Measurements from ENCODE around the gene ADAR.

Gene ADAR

GRCh38 chr1:154579374-154579773 is 28.6 kb downstream of the ADAR start:
- no CpG with 5 or more reads among the region's 8 CpGs for WGBS, 2 donors (ENCODE audit: extremely low coverage in 2 of 2, insufficient read length in 2 of 2, insufficient replicate concordance in 1 of 2)
- peaks cover 40 to 89% of the 10 kb centered on the region in 2 donors for H3K36me3 ChIP-seq (replicated peaks in 1 of 2; ENCODE audit: control insufficient read depth in 2 of 2, insufficient read depth in 2 of 2, low read length in 2 of 2)

GRCh38 chr1:154578058-154578418 is 29.9 kb downstream of the ADAR start:
- Histone ChIP-seq H2BK12ac (ENCODE audit: low read length) (no peak overlapping the region), H3K79me1 (ENCODE audit: low read depth, low read length) (no peaks in the 10 kb centered on the region), H3K23ac (ENCODE audit: low read depth, low read length, poor library complexity) (no peak overlapping the region), H3K4ac (ENCODE audit: low read length) (no peak overlapping the region), H2AK5ac (ENCODE audit: low read depth, low read length) (no peak overlapping the region), H3K36me3 (replicated peaks in 1 of 2; ENCODE audit: control insufficient read depth in 2 of 2, insufficient read depth in 2 of 2, low read length in 2 of 2) (peaks cover 28 to 87% of the 10 kb centered on the region in 2 donors), H3K4me2 (ENCODE audit: insufficient read depth, low read length, poor library complexity, severe bottlenecking) (no peak overlapping the region), H2AFZ (ENCODE audit: low read length) (no peak overlapping the region), H3K9ac (ENCODE audit: low read depth, low read length, poor library complexity) (no peak overlapping the region), H3K27me3 (ENCODE audit: control insufficient read depth in 3 of 3, insufficient read depth in 3 of 3, low read depth in 1 of 3, low read length in 3 of 3) (no peaks in the 10 kb centered on the region), H3K18ac (ENCODE audit: low read length) (no peak overlapping the region), H2BK5ac (ENCODE audit: low read length) (no peak overlapping the region), H2BK15ac (ENCODE audit: low read length) (no peak overlapping the region), H3K14ac (ENCODE audit: low read length) (no peak overlapping the region), H4K91ac (ENCODE audit: low read depth, low read length, poor library complexity) (no peak overlapping the region), H4K8ac (ENCODE audit: low read depth, low read length) (no peak overlapping the region), H2BK120ac (ENCODE audit: low read depth, low read length) (no peak overlapping the region), H3K9me3 (replicated peaks in 1 of 2; ENCODE audit: control insufficient read depth in 2 of 2, insufficient read depth in 1 of 2, low read depth in 1 of 2, low read length in 2 of 2) (no peaks in the 10 kb centered on the region), H3K4me1 (ENCODE audit: control insufficient read depth in 2 of 2, insufficient read depth in 1 of 2, low read depth in 1 of 2, low read length in 2 of 2) (peaks cover 0 to 3% of the 10 kb centered on the region in 2 donors), H3K4me3 (ENCODE audit: low read length in 2 of 2) (no peak overlapping the region), H3K27ac (replicated peaks; ENCODE audit: low read length) (no peak overlapping the region)
- no peak for DNase-seq (ENCODE audit: low spot score)
- WGBS, 2 donors (ENCODE audit: extremely low coverage in 2 of 2, insufficient read length in 2 of 2, insufficient replicate concordance in 1 of 2) = no CpG with 5 or more reads among the region's 6 CpGs

More at GRCh38 chr1:154579374-154579773, 28.6 kb downstream of the ADAR start:
- Histone ChIP-seq H3K4me3 (ENCODE audit: low read length in 2 of 2) (no peak overlapping the region), H3K4me2 (ENCODE audit: insufficient read depth, low read length, poor library complexity, severe bottlenecking) (no peak overlapping the region), H3K9ac (ENCODE audit: low read depth, low read length, poor library complexity) (peak overlapping the region; percentile 24), H4K8ac (ENCODE audit: low read depth, low read length) (no peak overlapping the region), H2BK5ac (ENCODE audit: low read length) (no peak overlapping the region), H3K27me3 (ENCODE audit: control insufficient read depth in 3 of 3, insufficient read depth in 3 of 3, low read depth in 1 of 3, low read length in 3 of 3) (no peaks in the 10 kb centered on the region), H3K18ac (ENCODE audit: low read length) (no peak overlapping the region), H3K4ac (ENCODE audit: low read length) (no peak overlapping the region), H2BK120ac (ENCODE audit: low read depth, low read length) (no peak overlapping the region), H3K27ac (replicated peaks; ENCODE audit: low read length) (no peak overlapping the region), H3K14ac (ENCODE audit: low read length) (no peak overlapping the region), H2BK15ac (ENCODE audit: low read length) (no peak overlapping the region), H4K91ac (ENCODE audit: low read depth, low read length, poor library complexity) (no peak overlapping the region), H3K4me1 (ENCODE audit: control insufficient read depth in 2 of 2, insufficient read depth in 1 of 2, low read depth in 1 of 2, low read length in 2 of 2) (peaks cover 0 to 1% of the 10 kb centered on the region in 2 donors), H3K79me1 (ENCODE audit: low read depth, low read length) (no peaks in the 10 kb centered on the region), H3K9me3 (replicated peaks in 1 of 2; ENCODE audit: control insufficient read depth in 2 of 2, insufficient read depth in 1 of 2, low read depth in 1 of 2, low read length in 2 of 2) (no peaks in the 10 kb centered on the region), H2AK5ac (ENCODE audit: low read depth, low read length) (no peak overlapping the region), H3K23ac (ENCODE audit: low read depth, low read length, poor library complexity) (no peak overlapping the region), H2AFZ (ENCODE audit: low read length) (no peak overlapping the region), H2BK12ac (ENCODE audit: low read length) (no peak overlapping the region)
- no peak for DNase-seq (ENCODE audit: low spot score)

GRCh38 chr1:154577346-154578057 is 30.5 kb downstream of the ADAR start:
- H2AFZ ChIP-seq (ENCODE audit: low read length) = no peak overlapping the region
- no peaks in the 10 kb centered on the region for H3K9me3 ChIP-seq (replicated peaks in 1 of 2; ENCODE audit: control insufficient read depth in 2 of 2, insufficient read depth in 1 of 2, low read depth in 1 of 2, low read length in 2 of 2)
- H3K36me3 ChIP-seq (replicated peaks in 1 of 2; ENCODE audit: control insufficient read depth in 2 of 2, insufficient read depth in 2 of 2, low read length in 2 of 2) = peaks cover 23 to 85% of the 10 kb centered on the region in 2 donors
- H2AK5ac ChIP-seq (ENCODE audit: low read depth, low read length) = no peak overlapping the region
- no peak overlapping the region for H3K4me2 ChIP-seq (ENCODE audit: insufficient read depth, low read length, poor library complexity, severe bottlenecking)
- DNase-seq (ENCODE audit: low spot score) = no peak
- H3K14ac ChIP-seq (ENCODE audit: low read length) = no peak overlapping the region
- H3K27me3 ChIP-seq (ENCODE audit: control insufficient read depth in 3 of 3, insufficient read depth in 3 of 3, low read depth in 1 of 3, low read length in 3 of 3) = no peaks in the 10 kb centered on the region
- H3K27ac ChIP-seq (replicated peaks; ENCODE audit: low read length) = no peak overlapping the region
- no peaks in the 10 kb centered on the region for H3K79me1 ChIP-seq (ENCODE audit: low read depth, low read length)
- no peak overlapping the region for H3K9ac ChIP-seq (ENCODE audit: low read depth, low read length, poor library complexity)
- peaks cover 0 to 5% of the 10 kb centered on the region in 2 donors for H3K4me1 ChIP-seq (ENCODE audit: control insufficient read depth in 2 of 2, insufficient read depth in 1 of 2, low read depth in 1 of 2, low read length in 2 of 2)
- H3K23ac ChIP-seq (ENCODE audit: low read depth, low read length, poor library complexity) = no peak overlapping the region
- no peak overlapping the region for H4K8ac ChIP-seq (ENCODE audit: low read depth, low read length)
- no peak overlapping the region for H3K4me3 ChIP-seq (ENCODE audit: low read length in 2 of 2)
- H2BK12ac ChIP-seq (ENCODE audit: low read length) = no peak overlapping the region
- no peak overlapping the region for H2BK120ac ChIP-seq (ENCODE audit: low read depth, low read length)
- no peak overlapping the region for H4K91ac ChIP-seq (ENCODE audit: low read depth, low read length, poor library complexity)
- no peak overlapping the region for H3K4ac ChIP-seq (ENCODE audit: low read length)
- H2BK5ac ChIP-seq (ENCODE audit: low read length) = no peak overlapping the region
- no peak overlapping the region for H3K18ac ChIP-seq (ENCODE audit: low read length)
- WGBS, 2 donors (ENCODE audit: extremely low coverage in 2 of 2, insufficient read length in 2 of 2, insufficient replicate concordance in 1 of 2) = no CpG with 5 or more reads among the region's 7 CpGs
- no peak overlapping the region for H2BK15ac ChIP-seq (ENCODE audit: low read length)

- H2AK5ac ChIP-seq (ENCODE audit: low read depth, low read length) = no peak overlapping the region
- no peak overlapping the region for H4K8ac ChIP-seq (ENCODE audit: low read depth, low read length)
- no peak overlapping the region for H3K4me3 ChIP-seq (ENCODE audit: low read length in 2 of 2)
- H2AFZ ChIP-seq (ENCODE audit: low read length) = no peak overlapping the region
- H4K91ac ChIP-seq (ENCODE audit: low read depth, low read length, poor library complexity) = no peak overlapping the region
- no peak overlapping the region for H3K9ac ChIP-seq (ENCODE audit: low read depth, low read length, poor library complexity)
- peaks cover 21 to 86% of the 10 kb centered on the region in 2 donors for H3K36me3 ChIP-seq (replicated peaks in 1 of 2; ENCODE audit: control insufficient read depth in 2 of 2, insufficient read depth in 2 of 2, low read length in 2 of 2)
- no peak overlapping the region for H2BK12ac ChIP-seq (ENCODE audit: low read length)
- H3K4me2 ChIP-seq (ENCODE audit: insufficient read depth, low read length, poor library complexity, severe bottlenecking) = no peak overlapping the region
- DNase-seq (ENCODE audit: low spot score) = no peak
- no peak overlapping the region for H3K14ac ChIP-seq (ENCODE audit: low read length)
- WGBS, 2 donors (ENCODE audit: extremely low coverage in 2 of 2, insufficient read length in 2 of 2, insufficient replicate concordance in 1 of 2) = no CpG with 5 or more reads among the region's 8 CpGs
- H2BK120ac ChIP-seq (ENCODE audit: low read depth, low read length) = no peak overlapping the region
- no peak overlapping the region for H3K4ac ChIP-seq (ENCODE audit: low read length)
- no peak overlapping the region for H2BK15ac ChIP-seq (ENCODE audit: low read length)
- H3K4me1 ChIP-seq (ENCODE audit: control insufficient read depth in 2 of 2, insufficient read depth in 1 of 2, low read depth in 1 of 2, low read length in 2 of 2) = peaks cover 0 to 5% of the 10 kb centered on the region in 2 donors
- no peaks in the 10 kb centered on the region for H3K27me3 ChIP-seq (ENCODE audit: control insufficient read depth in 3 of 3, insufficient read depth in 3 of 3, low read depth in 1 of 3, low read length in 3 of 3)
- H3K27ac ChIP-seq (replicated peaks; ENCODE audit: low read length) = no peak overlapping the region
- no peak overlapping the region for H2BK5ac ChIP-seq (ENCODE audit: low read length)
- H3K23ac ChIP-seq (ENCODE audit: low read depth, low read length, poor library complexity) = peak overlapping the region; percentile 74
- H3K18ac ChIP-seq (ENCODE audit: low read length) = no peak overlapping the region
- H3K9me3 ChIP-seq (replicated peaks in 1 of 2; ENCODE audit: control insufficient read depth in 2 of 2, insufficient read depth in 1 of 2, low read depth in 1 of 2, low read length in 2 of 2) = no peaks in the 10 kb centered on the region
- no peaks in the 10 kb centered on the region for H3K79me1 ChIP-seq (ENCODE audit: low read depth, low read length)
Observed at GRCh38 chr1:154575951-154576566, 31.9 kb downstream of the ADAR start.
